ENCODE data around the gene HNF4A. TPM values are rescaled to one million over a fixed set of nuclear protein-coding genes. Genes with fewer than 3 reads are reported as not detected.

HNF4A gene
- polyA plus RNA-seq, 1 of the 3 experiments (the other 2 are of a cell fraction): not detected

GRCh38 chr20:44464514-44464913 is 109.0 kb downstream of the HNF4A start:
- Histone ChIP-seq H3K4me1 (ENCODE audit: control insufficient read depth in 1 of 2, insufficient read depth in 2 of 2, low read depth in 1 of 2, low read length in 1 of 2) (no peaks in the 10 kb centered on the region), H2AFZ (ENCODE audit: low read depth) (no peak overlapping the region), H3K9me2 (no peaks in the 10 kb centered on the region), H3K27me3 (ENCODE audit: insufficient read depth) (no peaks in the 10 kb centered on the region), H3K4me2 (no peak overlapping the region), H3F3A (replicated peaks; ENCODE audit: insufficient read depth) (no peaks in the 10 kb centered on the region), H3K27ac (ENCODE audit: low read depth in 2 of 2, low read length in 1 of 2) (no peak overlapping the region), H4K20me1 (ENCODE audit: insufficient read depth) (no peaks in the 10 kb centered on the region), H3K4me3 (ENCODE audit: low read depth in 2 of 2, low read length in 1 of 2) (no peak overlapping the region), H3K36me3 (replicated peaks in 1 of 2; ENCODE audit: control insufficient read depth in 1 of 2, insufficient read depth in 2 of 2, low read length in 1 of 2) (no peaks in the 10 kb centered on the region), H3K9ac (no peak overlapping the region), H3K9me3 (no peaks in the 10 kb centered on the region), H3K79me2 (ENCODE audit: insufficient read depth) (no peaks in the 10 kb centered on the region)
- CTCF ChIA-PET: interaction anchor here (2.8 kb wide), 1 partner anchor 76 kb away, joined by 8 read pairs; no protein-coding TSS in a partner anchor
- TF ChIP-seq JUND (IDR thresholded peaks at IDR 0.05): no peak
- TF ChIP-seq RFX5 (IDR thresholded peaks at IDR 0.05; ENCODE audit: low read length): no peak
- no peak for TF ChIP-seq CTCF (IDR thresholded peaks at IDR 0.05)
- no peak for TF ChIP-seq POLR2AphosphoS5 (IDR thresholded peaks at IDR 0.05; ENCODE audit: low read depth, low read length)
- no peak for TF ChIP-seq GABPA (IDR thresholded peaks at IDR 0.05; ENCODE audit: low read depth)
- no peak for TF ChIP-seq SMC3 (IDR thresholded peaks at IDR 0.05; ENCODE audit: low read depth, low read length)
- TF ChIP-seq TAF1 (IDR thresholded peaks at IDR 0.05; ENCODE audit: borderline replicate concordance, low read depth, low read length): no peak
- TF ChIP-seq MXI1 (IDR thresholded peaks at IDR 0.05; ENCODE audit: low read depth, low read length): no peak
- TF ChIP-seq NFIC (IDR thresholded peaks at IDR 0.05; ENCODE audit: borderline replicate concordance): no peak
- TF ChIP-seq ELF1 (IDR thresholded peaks at IDR 0.05): no peak
- TF ChIP-seq IRF3 (IDR thresholded peaks at IDR 0.05; ENCODE audit: low read depth, low read length): no peak
- TF ChIP-seq RAD21 (IDR thresholded peaks at IDR 0.05; ENCODE audit: low read length): no peak
- TF ChIP-seq RCOR1 (IDR thresholded peaks at IDR 0.05; ENCODE audit: low read length): no peak
- no peak for TF ChIP-seq USF1 (IDR thresholded peaks at IDR 0.05; ENCODE audit: borderline replicate concordance, low read depth)
- WGBS (ENCODE audit: low lambda C conversion rate): 76% methylated on average over 3 of the region's 3 CpGs
- POLR2A ChIA-PET: no interaction called here
- DNase-seq: no peak

GRCh38 chr20:44465001-44465560 is 109.6 kb downstream of the HNF4A start:
- H3K4me2 ChIP-seq: no peak overlapping the region
- H2AFZ ChIP-seq (ENCODE audit: low read depth): no peak overlapping the region
- H3K4me1 ChIP-seq (ENCODE audit: control insufficient read depth in 1 of 2, insufficient read depth in 2 of 2, low read depth in 1 of 2, low read length in 1 of 2): no peaks in the 10 kb centered on the region
- H3K79me2 ChIP-seq (ENCODE audit: insufficient read depth): no peaks in the 10 kb centered on the region
- no peaks in the 10 kb centered on the region for H4K20me1 ChIP-seq (ENCODE audit: insufficient read depth)
- 54% methylated on average over 2 of the region's 3 CpGs for WGBS (ENCODE audit: low lambda C conversion rate)
- no peaks in the 10 kb centered on the region for H3K36me3 ChIP-seq (replicated peaks in 1 of 2; ENCODE audit: control insufficient read depth in 1 of 2, insufficient read depth in 2 of 2, low read length in 1 of 2)
- H3K4me3 ChIP-seq (ENCODE audit: low read depth in 2 of 2, low read length in 1 of 2): no peak overlapping the region
- no peaks in the 10 kb centered on the region for H3K9me3 ChIP-seq
- H3K27me3 ChIP-seq (ENCODE audit: insufficient read depth): no peaks in the 10 kb centered on the region
- no peaks in the 10 kb centered on the region for H3F3A ChIP-seq (replicated peaks; ENCODE audit: insufficient read depth)
- ChIA-PET CTCF (interaction anchor here (1.0 to 2.8 kb wide), 4 partner anchors 76 to 250 kb away, joined by 3 to 8 read pairs (median 4); no protein-coding TSS in a partner anchor), POLR2A (no interaction called here)
- no peaks in the 10 kb centered on the region for H3K9me2 ChIP-seq
- H3K27ac ChIP-seq (ENCODE audit: low read depth in 2 of 2, low read length in 1 of 2): no peak overlapping the region
- H3K9ac ChIP-seq: no peak overlapping the region
- DNase-seq: no peak
- TF ChIP-seq JUND (IDR thresholded peaks at IDR 0.05) (no peak), RFX5 (IDR thresholded peaks at IDR 0.05; ENCODE audit: low read length) (no peak), GATA2 (CRISPR knock-in tag; IDR thresholded peaks at IDR 0.05) (no peak), SMC3 (IDR thresholded peaks at IDR 0.05; ENCODE audit: low read depth, low read length) (no peak), PBX3 (IDR thresholded peaks at IDR 0.05) (no peak), TCF12 (IDR thresholded peaks at IDR 0.05) (no peak), EZH2phosphoT487 (IDR thresholded peaks at IDR 0.05; ENCODE audit: borderline replicate concordance, low read depth) (no peak), YY1 (IDR thresholded peaks at IDR 0.05; ENCODE audit: low read depth) (no peak), RAD21 (IDR thresholded peaks at IDR 0.05; ENCODE audit: low read length) (no peak), REST (IDR thresholded peaks at IDR 0.05; ENCODE audit: low read depth, low read length) (no peak), RCOR1 (IDR thresholded peaks at IDR 0.05; ENCODE audit: low read length) (no peak), CHD2 (IDR thresholded peaks at IDR 0.05; ENCODE audit: low read length, partially characterized antibody) (no peak)
